HepG2 (cell line): ENCODE measurements around the gene TMEM79. TPM values are rescaled to one million over a fixed set of nuclear protein-coding genes. Genes with fewer than 3 reads are reported as not detected.

Source experiments
- BRCA1 ChIP-seq: sonication (generic); formaldehyde crosslinking; IDR thresholded peaks from 2 replicates; pipeline ENCODE4 v1.4.0; 2020; ENCODE audit warnings: missing genetic modification reagents
- CHD2 ChIP-seq: IDR thresholded peaks from 2 replicates; pipeline ENCODE4 v1.6.1; 2011; ENCODE audit warnings: low read depth, low read length, improper control_type of control experiment
- DR1 ChIP-seq: sonication (generic); formaldehyde crosslinking; IDR thresholded peaks from 2 replicates; pipeline ENCODE4 v1.8.0; 2021; ENCODE audit warnings: mild to moderate bottlenecking, missing genetic modification reagents, inconsistent platforms
- EHMT2 ChIP-seq: fragments of 200-600 bp; sonication (generic); IDR thresholded peaks from 2 replicates; pipeline ENCODE4 v1.7.0; 2017; ENCODE audit warnings: antibody characterized with exemption, low read depth, low read length, borderline replicate concordance
- HOMEZ ChIP-seq: IDR thresholded peaks from 2 replicates; pipeline ENCODE4 v1.6.1; 2016; ENCODE audit warnings: low read depth
- ISX ChIP-seq: sonication (generic); formaldehyde crosslinking; conservative IDR thresholded peaks from 2 replicates; pipeline ENCODE4 v1.5.0; 2020; ENCODE audit warnings: missing genetic modification reagents
- MAFG ChIP-seq: sonication (generic); formaldehyde crosslinking; IDR thresholded peaks from 2 replicates; pipeline ENCODE4 v1.5.1; 2020; ENCODE audit warnings: mild to moderate bottlenecking, missing genetic modification reagents
- NFYC ChIP-seq: IDR thresholded peaks from 2 replicates; pipeline ENCODE4 v1.6.1; 2016; ENCODE audit warnings: missing genetic modification reagents, missing compliant biosample characterization
- POLR2AphosphoS2 ChIP-seq: IDR thresholded peaks from 2 replicates; pipeline ENCODE4 v1.6.1; 2011; ENCODE audit warnings: low read depth, low read length, improper control_type of control experiment
- PREB ChIP-seq: sonication (generic); formaldehyde crosslinking; IDR thresholded peaks from 2 replicates; pipeline ENCODE4 v1.4.0; 2020; ENCODE audit warnings: missing genetic modification reagents
- SNAPC5 ChIP-seq: sonication (generic); formaldehyde crosslinking; IDR thresholded peaks from 2 replicates; pipeline ENCODE4 v1.8.1; 2023; ENCODE audit warnings: mild to moderate bottlenecking, missing genetic modification reagents, borderline replicate concordance
- SYNCRIP ChIP-seq: fragments of 200-400 bp; formaldehyde crosslinking; IDR thresholded peaks from 2 replicates; pipeline ENCODE4 v1.6.1; 2018; ENCODE audit warnings: mild to moderate bottlenecking, low read depth, low read length; ENCODE audit not compliant: insufficient read depth
- ZMAT3 ChIP-seq: sonication (generic); formaldehyde crosslinking; conservative IDR thresholded peaks from 2 replicates; pipeline ENCODE4 v1.7.0; 2021; ENCODE audit warnings: missing genetic modification reagents
- ZNF296 ChIP-seq: sonication (generic); formaldehyde crosslinking; conservative IDR thresholded peaks from 2 replicates; pipeline ENCODE4 v1.5.0; 2020; ENCODE audit warnings: mild to moderate bottlenecking, missing genetic modification reagents
- ZNF484 ChIP-seq: sonication (generic); formaldehyde crosslinking; IDR thresholded peaks from 2 replicates; pipeline ENCODE4 v1.5.1; 2020; ENCODE audit warnings: mild to moderate bottlenecking, low read depth, missing genetic modification reagents, borderline replicate concordance
- ZNF496 ChIP-seq: sonication (generic); formaldehyde crosslinking; IDR thresholded peaks from 2 replicates; pipeline ENCODE4 v1.8.1; 2023; ENCODE audit warnings: mild to moderate bottlenecking, moderate library complexity, missing genetic modification reagents; ENCODE audit not compliant: insufficient replicate concordance
- ZNF557 ChIP-seq: sonication (generic); formaldehyde crosslinking; IDR thresholded peaks from 2 replicates; pipeline ENCODE4 v1.4.0; 2020; ENCODE audit warnings: missing genetic modification reagents
- ZNF589 ChIP-seq: sonication (generic); formaldehyde crosslinking; conservative IDR thresholded peaks from 2 replicates; pipeline ENCODE4 v1.8.0; 2022; ENCODE audit warnings: mild to moderate bottlenecking, moderate library complexity, missing genetic modification reagents
- ZSCAN22 ChIP-seq: sonication (generic); formaldehyde crosslinking; IDR thresholded peaks from 2 replicates; pipeline ENCODE4 v1.4.0; 2020; ENCODE audit warnings: mild to moderate bottlenecking, missing genetic modification reagents
- ZSCAN9 ChIP-seq: IDR thresholded peaks from 2 replicates; pipeline ENCODE4 v1.6.1; 2016; ENCODE audit warnings: borderline replicate concordance
- polyA plus RNA-seq, 8 experiments: library from polyadenylated mRNA; depleted of rRNA in 3 of 8; stranded (reverse) in 7 of 8; unstranded in 1 of 8; fragments of >200 nt; fragmentation: Illumina TruSeq in 4 of 8; extraction: Trizol in 4 of 8; gene quantifications; 2 replicates each; pipeline versions ENCODE4 v1.2.1 to v1.2.3, GENCODE V29; 2011 to 2016; ENCODE audit warnings: low read depth in 4 of 8, missing spikeins in 1 of 8, mixed read lengths in 1 of 8; ENCODE audit not compliant: insufficient read depth in 1 of 8
- total RNA-seq, 5 experiments: library from RNA; depleted of rRNA; stranded (reverse); fragments of >200 nt; fragmentation: Illumina TruSeq; extraction: Trizol; gene quantifications; 2 replicates each; pipeline ENCODE4 v1.2.3, GENCODE V29; 2016; ENCODE audit warnings: low read depth in 1 of 5
- TF ChIP-seq, protein P1 (sequence below): sonication (generic); formaldehyde crosslinking; IDR thresholded peaks from 2 replicates; pipeline ENCODE4 v1.4.0; 2020; ENCODE audit warnings: missing genetic modification reagents
- TF ChIP-seq, protein P2 (sequence below): sonication (generic); formaldehyde crosslinking; IDR thresholded peaks from 2 replicates; pipeline ENCODE4 v1.4.0; 2020; ENCODE audit warnings: missing genetic modification reagents, borderline replicate concordance

The TMEM79 gene
- total and polyA plus RNA-seq, 2 of the 13 experiments (the other 11 are each of a cell fraction or from before 2014, with no cell fraction given), result 1.2 to 1.9 TPM

- TF ChIP-seq HOMEZ (CRISPR knock-in tag) (peak; percentile 74; the same call in 1 of the 2 replicates), SNAPC5 (CRISPR knock-in tag) (no peak), NFYC (0 out of 2 replicates have a peak, but pooled peaks have one; percentile 12), MAFG (CRISPR knock-in tag) (no peak), CHD2 (peak; percentile 29), DR1 (CRISPR knock-in tag) (peak; percentile 73; the same call in 1 of the 2 replicates), SYNCRIP (no peak), PREB (CRISPR knock-in tag) (no peak), ZSCAN22 (CRISPR knock-in tag) (no peak), BRCA1 (CRISPR knock-in tag) (peak; percentile 64; the same call in 1 of the 2 replicates), EHMT2 (no peak), POLR2AphosphoS2 (no peak), ZNF484 (CRISPR knock-in tag) (no peak), ZNF496 (CRISPR knock-in tag) (no peak), ZNF557 (CRISPR knock-in tag) (no peak; the same call in 1 of the 2 replicates), ZSCAN9 (CRISPR knock-in tag) (no peak), ZMAT3 (CRISPR knock-in tag) (no peak), ZNF589 (0 out of 2 replicates have a peak, but pooled peaks have one; percentile 60), ISX (CRISPR knock-in tag) (no peak), ZNF296 (CRISPR knock-in tag) (no peak)
- TF ChIP-seq, protein P1, sequence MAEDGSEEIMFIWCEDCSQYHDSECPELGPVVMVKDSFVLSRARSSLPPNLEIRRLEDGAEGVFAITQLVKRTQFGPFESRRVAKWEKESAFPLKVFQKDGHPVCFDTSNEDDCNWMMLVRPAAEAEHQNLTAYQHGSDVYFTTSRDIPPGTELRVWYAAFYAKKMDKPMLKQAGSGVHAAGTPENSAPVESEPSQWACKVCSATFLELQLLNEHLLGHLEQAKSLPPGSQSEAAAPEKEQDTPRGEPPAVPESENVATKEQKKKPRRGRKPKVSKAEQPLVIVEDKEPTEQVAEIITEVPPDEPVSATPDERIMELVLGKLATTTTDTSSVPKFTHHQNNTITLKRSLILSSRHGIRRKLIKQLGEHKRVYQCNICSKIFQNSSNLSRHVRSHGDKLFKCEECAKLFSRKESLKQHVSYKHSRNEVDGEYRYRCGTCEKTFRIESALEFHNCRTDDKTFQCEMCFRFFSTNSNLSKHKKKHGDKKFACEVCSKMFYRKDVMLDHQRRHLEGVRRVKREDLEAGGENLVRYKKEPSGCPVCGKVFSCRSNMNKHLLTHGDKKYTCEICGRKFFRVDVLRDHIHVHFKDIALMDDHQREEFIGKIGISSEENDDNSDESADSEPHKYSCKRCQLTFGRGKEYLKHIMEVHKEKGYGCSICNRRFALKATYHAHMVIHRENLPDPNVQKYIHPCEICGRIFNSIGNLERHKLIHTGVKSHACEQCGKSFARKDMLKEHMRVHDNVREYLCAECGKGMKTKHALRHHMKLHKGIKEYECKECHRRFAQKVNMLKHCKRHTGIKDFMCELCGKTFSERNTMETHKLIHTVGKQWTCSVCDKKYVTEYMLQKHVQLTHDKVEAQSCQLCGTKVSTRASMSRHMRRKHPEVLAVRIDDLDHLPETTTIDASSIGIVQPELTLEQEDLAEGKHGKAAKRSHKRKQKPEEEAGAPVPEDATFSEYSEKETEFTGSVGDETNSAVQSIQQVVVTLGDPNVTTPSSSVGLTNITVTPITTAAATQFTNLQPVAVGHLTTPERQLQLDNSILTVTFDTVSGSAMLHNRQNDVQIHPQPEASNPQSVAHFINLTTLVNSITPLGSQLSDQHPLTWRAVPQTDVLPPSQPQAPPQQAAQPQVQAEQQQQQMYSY (CRISPR knock-in tag), result 0 out of 2 replicates have a peak, but pooled peaks have one; percentile 33
- TF ChIP-seq, protein P2, sequence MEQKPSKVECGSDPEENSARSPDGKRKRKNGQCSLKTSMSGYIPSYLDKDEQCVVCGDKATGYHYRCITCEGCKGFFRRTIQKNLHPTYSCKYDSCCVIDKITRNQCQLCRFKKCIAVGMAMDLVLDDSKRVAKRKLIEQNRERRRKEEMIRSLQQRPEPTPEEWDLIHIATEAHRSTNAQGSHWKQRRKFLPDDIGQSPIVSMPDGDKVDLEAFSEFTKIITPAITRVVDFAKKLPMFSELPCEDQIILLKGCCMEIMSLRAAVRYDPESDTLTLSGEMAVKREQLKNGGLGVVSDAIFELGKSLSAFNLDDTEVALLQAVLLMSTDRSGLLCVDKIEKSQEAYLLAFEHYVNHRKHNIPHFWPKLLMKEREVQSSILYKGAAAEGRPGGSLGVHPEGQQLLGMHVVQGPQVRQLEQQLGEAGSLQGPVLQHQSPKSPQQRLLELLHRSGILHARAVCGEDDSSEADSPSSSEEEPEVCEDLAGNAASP (CRISPR knock-in tag), result 0 out of 2 replicates have a peak, but pooled peaks have one; percentile 22
Measured at GRCh38 chr1:156291226-156292061, 7.3 kb downstream of the TMEM79 start (continued).
